GM12878 (cell line): Measurements from ENCODE around the gene AGK. TPM values are rescaled to one million over a fixed set of nuclear protein-coding genes. Genes with fewer than 3 reads are reported as not detected.

Experiments used
- ATAC-seq: fragments of 200-7000 bp; cut with Tn5 transposase; 3 replicates; pipeline ENCODE4 v1.9.1; 2020; ENCODE audit warnings: mild to moderate bottlenecking, moderate library complexity
- BruUV-seq: library from RNA; stranded (reverse); fragments of 400-500 nt; replicated peaks from 2 replicates; lab custom pipeline; 2021; lab: Mats Ljungman, UMichigan
- CTCF ChIA-PET: fragments of 300-600 bp; sonication (Branson Sonifier 250); formaldehyde crosslinking; extraction: SDS; loops from one replicate; lab custom pipeline; 2021; ENCODE audit warnings: inconsistent platforms; lab: Yijun Ruan, JAX
- POLR2A ChIA-PET: fragments of 350-600 bp; formaldehyde crosslinking; extraction: SDS; loops from one replicate; lab custom pipeline; 2021; ENCODE audit warnings: inconsistent platforms; lab: Charles Lee
- RAD21 ChIA-PET: fragments of 300-600 bp; sonication (Branson Sonifier 250); formaldehyde crosslinking; loops from one replicate; lab custom pipeline; 2023; ENCODE audit warnings: antibody characterized with exemption; ENCODE audit not compliant: unreplicated experiment; lab: Charles Lee
- SMC1A ChIA-PET: fragments of 300-600 bp; sonication (Branson Sonifier 250); formaldehyde crosslinking; loops from one replicate; lab custom pipeline; 2023; ENCODE audit not compliant: unreplicated experiment, uncharacterized antibody; lab: Charles Lee
- DNase-seq: peaks from one replicate; pipeline ENCODE4 v3.0.0-alpha.2; 2011; ENCODE audit warnings: low read depth, low spot score
- FAIRE-seq: peaks from 3 replicates; lab custom pipeline; 2011; peaks lifted over from hg19 to GRCh38; lab: Jason Lieb, UNC
- H2AFZ ChIP-seq: 2 replicates; pipeline ENCODE4 v1.6.0; 2011; ENCODE audit warnings: low read depth, low read length, control low read depth; ENCODE audit not compliant: control insufficient read depth
- H3K27ac ChIP-seq: 2 replicates; pipeline ENCODE4 v1.5.1; 2011; ENCODE audit warnings: control low read depth; ENCODE audit not compliant: control insufficient read depth, insufficient read depth
- H3K27me3 ChIP-seq, 2 experiments: replicated peaks in 1 of 2; 2 replicates each; pipeline versions ENCODE4 v1.6.0 to v1.6.1; 2011; ENCODE audit warnings: low read length in 1 of 2; ENCODE audit not compliant: control insufficient read depth in 2 of 2, insufficient read depth in 2 of 2
- H3K36me3 ChIP-seq, 2 experiments: 2 replicates each; pipeline ENCODE4 v1.5.1; 2011; ENCODE audit warnings: low read length in 1 of 2; ENCODE audit not compliant: control insufficient read depth in 2 of 2, insufficient read depth in 2 of 2
- H3K4me1 ChIP-seq: 2 replicates; pipeline ENCODE4 v1.6.1; 2011; ENCODE audit warnings: mild to moderate bottlenecking, low read length, moderate library complexity, mixed read lengths; ENCODE audit not compliant: control insufficient read depth, insufficient read depth
- H3K4me2 ChIP-seq: 2 replicates; pipeline ENCODE4 v1.6.0; 2011; ENCODE audit warnings: control low read depth; ENCODE audit not compliant: control insufficient read depth, insufficient read depth
- H3K4me3 ChIP-seq: fragments of 200-600 bp; sonication (generic); 2 replicates; pipeline ENCODE4 v1.5.1; 2016
- H3K79me2 ChIP-seq: 2 replicates; pipeline ENCODE4 v1.6.0; 2011; ENCODE audit warnings: low read length; ENCODE audit not compliant: control insufficient read depth, insufficient read depth
- H3K9ac ChIP-seq: 2 replicates; pipeline ENCODE4 v1.8.0; 2011; ENCODE audit warnings: low read length, control low read depth, mixed read lengths; ENCODE audit not compliant: control insufficient read depth, insufficient read depth
- H3K9me3 ChIP-seq: replicated peaks from 3 replicates; pipeline ENCODE4 v1.5.1; 2011; ENCODE audit warnings: mild to moderate bottlenecking, low read length; ENCODE audit not compliant: control insufficient read depth, insufficient read depth
- H4K20me1 ChIP-seq: 2 replicates; pipeline ENCODE4 v1.6.0; 2011; ENCODE audit not compliant: control insufficient read depth, insufficient read depth
- BCL11A ChIP-seq: IDR thresholded peaks from 2 replicates; pipeline ENCODE4 v1.6.1; 2011; ENCODE audit warnings: low read depth, low read length
- BMI1 ChIP-seq: fragments of 450-650 bp; IDR thresholded peaks from 2 replicates; pipeline ENCODE4 v1.6.1; 2016; ENCODE audit warnings: mild to moderate bottlenecking, moderate library complexity, borderline replicate concordance
- BRCA1 ChIP-seq: IDR thresholded peaks from 2 replicates; pipeline ENCODE4 v1.6.1; 2011; ENCODE audit warnings: low read depth, low read length, improper control_type of control experiment
- CHD2 ChIP-seq: IDR thresholded peaks from 2 replicates; pipeline ENCODE4 v1.6.1; 2011; ENCODE audit warnings: low read depth, low read length, improper control_type of control experiment, borderline replicate concordance
- E4F1 ChIP-seq: fragments of 450-650 bp; IDR thresholded peaks from 2 replicates; pipeline ENCODE4 v1.6.1; 2018; ENCODE audit warnings: borderline replicate concordance, mild to moderate bottlenecking; ENCODE audit not compliant: partially characterized antibody
- GABPA ChIP-seq: IDR thresholded peaks from 2 replicates; pipeline ENCODE4 v1.6.1; 2014; ENCODE audit warnings: antibody characterized with exemption, low read depth, mild to moderate bottlenecking, inconsistent platforms
- MLLT1 ChIP-seq: fragments of 450-650 bp; IDR thresholded peaks from 2 replicates; pipeline ENCODE4 v1.6.1; 2016; ENCODE audit warnings: mild to moderate bottlenecking
- MXI1 ChIP-seq: fragments of 150-350 bp; IDR thresholded peaks from 2 replicates; pipeline ENCODE4 v1.6.1; 2011; ENCODE audit warnings: low read depth, mild to moderate bottlenecking, inconsistent platforms, low read length, improper control_type of control experiment
- PKNOX1 ChIP-seq: fragments of 450-650 bp; IDR thresholded peaks from 2 replicates; pipeline ENCODE4 v1.6.1; 2016; ENCODE audit warnings: mild to moderate bottlenecking
- POLR2A ChIP-seq: IDR thresholded peaks from 2 replicates; pipeline ENCODE4 v1.6.1; 2011; ENCODE audit warnings: low read depth, mild to moderate bottlenecking, low read length
- RAD21 ChIP-seq: IDR thresholded peaks from 2 replicates; pipeline ENCODE4 v1.6.1; 2011; ENCODE audit warnings: mild to moderate bottlenecking, low read depth, low read length, moderate library complexity; ENCODE audit not compliant: insufficient read depth
- RB1 ChIP-seq: fragments of 450-650 bp; formaldehyde crosslinking; IDR thresholded peaks from 2 replicates; pipeline ENCODE4 v1.6.1; 2017; ENCODE audit warnings: mild to moderate bottlenecking, borderline replicate concordance
- RCOR1 ChIP-seq: conservative IDR thresholded peaks from 2 replicates; pipeline ENCODE4 v1.6.1; 2012; ENCODE audit warnings: low read depth, low read length, improper control_type of control experiment
- RUNX3 ChIP-seq: IDR thresholded peaks from 2 replicates; pipeline ENCODE4 v1.6.1; 2012; ENCODE audit warnings: low read length, inconsistent platforms
- SIX5 ChIP-seq: IDR thresholded peaks from 2 replicates; pipeline ENCODE4 v1.6.1; 2011; ENCODE audit warnings: mild to moderate bottlenecking, low read depth, low read length, moderate library complexity; ENCODE audit not compliant: severe bottlenecking
- SMARCA5 ChIP-seq: fragments of 450-650 bp; IDR thresholded peaks from 2 replicates; pipeline ENCODE4 v1.6.1; 2017; ENCODE audit warnings: mild to moderate bottlenecking
- SPI1 ChIP-seq: IDR thresholded peaks from 2 replicates; pipeline ENCODE4 v1.6.1; 2011; ENCODE audit warnings: low read depth, mild to moderate bottlenecking, low read length, moderate library complexity, borderline replicate concordance; ENCODE audit not compliant: insufficient read depth
- YY1 ChIP-seq: IDR thresholded peaks from 2 replicates; pipeline ENCODE4 v1.6.1; 2011; ENCODE audit warnings: low read depth, mild to moderate bottlenecking, low read length
- WGBS: methylation state at CpG from one replicate; pipeline ENCODE4 v1.1.6; 2016; ENCODE audit warnings: low lambda C conversion rate; ENCODE audit not compliant: insufficient replicate concordance, insufficient coverage; ENCODE audit errors: missing lambda C conversion rate; 5-methylcytosine and 5-hydroxymethylcytosine counted together
- in situ Hi-C: fragments of 300-500 bp; cut with MboI; formaldehyde crosslinking; loops from 9 replicates; pipeline ENCODE4 v1.14.3; 2018; ENCODE audit warnings: mixed read lengths
- intact Hi-C: fragments of 100-400 bp; cut with micrococcal nuclease; formaldehyde crosslinking; loops from one replicate; pipeline ENCODE4 v1.14.2; 2022; ENCODE audit not compliant: unreplicated experiment
- polyA plus RNA-seq, 11 experiments: library from polyadenylated mRNA; depleted of rRNA in 4 of 11; unstranded in 6 of 11; stranded (reverse) in 5 of 11; fragments of >200 nt; fragmentation: Nextera tagmentation in 4 of 11; fragmentation: Illumina TruSeq in 1 of 11; extraction: Ambion mirVana in 4 of 11; extraction: Trizol in 1 of 11; gene quantifications; 1 replicate in 1 of 11; 2 replicates in 10 of 11; pipeline versions ENCODE4 v1.2.1 to v1.2.3, GENCODE V29; 2011 to 2016; ENCODE audit warnings: inconsistent platforms in 2 of 11, missing spikeins in 2 of 11, low read depth in 1 of 11
- total RNA-seq, 4 experiments: library from RNA; depleted of rRNA in 3 of 4; stranded (reverse); fragments of >200 nt in 3 of 4; fragmentation: Illumina TruSeq in 1 of 4; extraction: Trizol in 1 of 4; gene quantifications; 2 replicates each; pipeline versions ENCODE4 v1.2.1 to v1.2.3, GENCODE V29; 2013 to 2021

AGK gene
- total and polyA plus RNA-seq, 10 of the 15 experiments (the other 5 are each of a cell fraction or from before 2014, with no cell fraction given), result 32.5 to 85.6 (median 47.8) TPM

- TF ChIP-seq SPI1, result no peak
- TF ChIP-seq RUNX3, result peak; percentile 16; the same call in 1 of the 2 replicates
- TF ChIP-seq RCOR1, result 0 out of 2 replicates have a peak, but pooled peaks have one; percentile 56
- 0 out of 2 replicates have a peak, but pooled peaks have one; percentile 11 for TF ChIP-seq POLR2A
- TF ChIP-seq YY1, result peak; percentile 26; the same call in 1 of the 2 replicates
These were observed 150.9 kb downstream of the AGK start, which contains the start of gene DENND11 (continued) for GRCh38 chr7:141702047-141702567.

GRCh38 chr7:141702892-141703291, 151.7 kb downstream of the AGK start:
- RAD21 ChIA-PET, result interaction anchor here (3.7 kb wide), 1 partner anchor 48 kb away, joined by 16 read pairs; no protein-coding TSS in a partner anchor
- H3K4me2 ChIP-seq, result no peak overlapping the region; the same call in 1 of the 2 replicates
- no peaks in the 10 kb centered on the region for H3K36me3 ChIP-seq
- H3K4me1 ChIP-seq, result peaks cover 4% of the 10 kb centered on the region; the same call in 1 of the 2 replicates
- no peak overlapping the region; the same call in 1 of the 2 replicates for H2AFZ ChIP-seq
- no peak overlapping the region for H3K4me3 ChIP-seq
- DNase-seq, result no peak
- peaks cover 22% of the 10 kb centered on the region for H3K79me2 ChIP-seq
- no peak for FAIRE-seq
- no peak overlapping the region for H3K27ac ChIP-seq
- no peak overlapping the region for H3K9ac ChIP-seq
- peaks cover 0 to 2% of the 10 kb centered on the region in 2 experiments; a peak in 1 of 4 replicates for H3K27me3 ChIP-seq
- CTCF ChIA-PET, result interaction anchor here (0.6 to 3.7 kb wide), 8 partner anchors 10 to 54 kb away, joined by 3 to 36 read pairs (median 4); partner anchors contain the start of gene SSBP1
- SMC1A ChIA-PET, result interaction anchor here (0.6 to 1.1 kb wide), 4 partner anchors 15 to 144 kb away, joined by 3 to 6 read pairs (median 3); partner anchors contain the start of gene SSBP1
- H4K20me1 ChIP-seq, result no peaks in the 10 kb centered on the region
- BruUV-seq, result no TSS peak
- WGBS, result 94% methylated on average over 4 of the region's 4 CpGs
- ATAC-seq, result no peak
- H3K9me3 ChIP-seq, result no peaks in the 10 kb centered on the region
- intact Hi-C loops (no loop called here), in situ Hi-C loops (no loop called here)
- POLR2A ChIA-PET, result interaction anchor here (0.6 to 1.5 kb wide), 3 partner anchors 9 to 49 kb away, joined by 4 to 5 read pairs (median 4); partner anchors contain the start of gene SSBP1
- TF ChIP-seq SMARCA5 (no peak), MLLT1 (no peak), RB1 (no peak), GABPA (no peak), BCL11A (no peak), CHD2 (no peak), E4F1 (no peak), RAD21 (no peak), PKNOX1 (no peak), BMI1 (no peak), BRCA1 (no peak), MXI1 (no peak), RCOR1 (no peak), SIX5 (no peak)
